GM12878 (cell line): ENCODE data around the gene ATIC. TPM values are rescaled to one million over a fixed set of nuclear protein-coding genes. Genes with fewer than 3 reads are reported as not detected.

Source experiments
- ATAC-seq: fragments of 200-7000 bp; cut with Tn5 transposase; 3 replicates; pipeline ENCODE4 v1.9.1; 2020; ENCODE audit warnings: mild to moderate bottlenecking, moderate library complexity
- BruUV-seq: library from RNA; stranded (reverse); fragments of 400-500 nt; replicated peaks from 2 replicates; lab custom pipeline; 2021; lab: Mats Ljungman, UMichigan
- CTCF ChIA-PET: fragments of 300-600 bp; sonication (Branson Sonifier 250); formaldehyde crosslinking; extraction: SDS; loops from one replicate; lab custom pipeline; 2021; ENCODE audit warnings: inconsistent platforms; lab: Yijun Ruan, JAX
- POLR2A ChIA-PET: fragments of 350-600 bp; formaldehyde crosslinking; extraction: SDS; loops from one replicate; lab custom pipeline; 2021; ENCODE audit warnings: inconsistent platforms; lab: Charles Lee
- RAD21 ChIA-PET: fragments of 300-600 bp; sonication (Branson Sonifier 250); formaldehyde crosslinking; loops from one replicate; lab custom pipeline; 2023; ENCODE audit warnings: antibody characterized with exemption; ENCODE audit not compliant: unreplicated experiment; lab: Charles Lee
- SMC1A ChIA-PET: fragments of 300-600 bp; sonication (Branson Sonifier 250); formaldehyde crosslinking; loops from one replicate; lab custom pipeline; 2023; ENCODE audit not compliant: unreplicated experiment, uncharacterized antibody; lab: Charles Lee
- DNase-seq: peaks from one replicate; pipeline ENCODE4 v3.0.0-alpha.2; 2011; ENCODE audit warnings: low read depth, low spot score
- FAIRE-seq: peaks from 3 replicates; lab custom pipeline; 2011; peaks lifted over from hg19 to GRCh38; lab: Jason Lieb, UNC
- H2AFZ ChIP-seq: 2 replicates; pipeline ENCODE4 v1.6.0; 2011; ENCODE audit warnings: low read depth, low read length, control low read depth; ENCODE audit not compliant: control insufficient read depth
- H3K27ac ChIP-seq: 2 replicates; pipeline ENCODE4 v1.5.1; 2011; ENCODE audit warnings: control low read depth; ENCODE audit not compliant: control insufficient read depth, insufficient read depth
- H3K27me3 ChIP-seq, 2 experiments: replicated peaks in 1 of 2; 2 replicates each; pipeline versions ENCODE4 v1.6.0 to v1.6.1; 2011; ENCODE audit warnings: low read length in 1 of 2; ENCODE audit not compliant: control insufficient read depth in 2 of 2, insufficient read depth in 2 of 2
- H3K36me3 ChIP-seq, 2 experiments: 2 replicates each; pipeline ENCODE4 v1.5.1; 2011; ENCODE audit warnings: low read length in 1 of 2; ENCODE audit not compliant: control insufficient read depth in 2 of 2, insufficient read depth in 2 of 2
- H3K4me1 ChIP-seq: 2 replicates; pipeline ENCODE4 v1.6.1; 2011; ENCODE audit warnings: mild to moderate bottlenecking, low read length, moderate library complexity, mixed read lengths; ENCODE audit not compliant: control insufficient read depth, insufficient read depth
- H3K4me2 ChIP-seq: 2 replicates; pipeline ENCODE4 v1.6.0; 2011; ENCODE audit warnings: control low read depth; ENCODE audit not compliant: control insufficient read depth, insufficient read depth
- H3K4me3 ChIP-seq: fragments of 200-600 bp; sonication (generic); 2 replicates; pipeline ENCODE4 v1.5.1; 2016
- H3K79me2 ChIP-seq: 2 replicates; pipeline ENCODE4 v1.6.0; 2011; ENCODE audit warnings: low read length; ENCODE audit not compliant: control insufficient read depth, insufficient read depth
- H3K9ac ChIP-seq: 2 replicates; pipeline ENCODE4 v1.8.0; 2011; ENCODE audit warnings: low read length, control low read depth, mixed read lengths; ENCODE audit not compliant: control insufficient read depth, insufficient read depth
- H3K9me3 ChIP-seq: replicated peaks from 3 replicates; pipeline ENCODE4 v1.5.1; 2011; ENCODE audit warnings: mild to moderate bottlenecking, low read length; ENCODE audit not compliant: control insufficient read depth, insufficient read depth
- H4K20me1 ChIP-seq: 2 replicates; pipeline ENCODE4 v1.6.0; 2011; ENCODE audit not compliant: control insufficient read depth, insufficient read depth
- BCL11A ChIP-seq: IDR thresholded peaks from 2 replicates; pipeline ENCODE4 v1.6.1; 2011; ENCODE audit warnings: low read depth, low read length
- BCL3 ChIP-seq: IDR thresholded peaks from 2 replicates; pipeline ENCODE4 v1.6.1; 2011; ENCODE audit warnings: borderline replicate concordance, low read depth, mild to moderate bottlenecking, moderate library complexity, low read length; ENCODE audit not compliant: insufficient read depth, poor library complexity, severe bottlenecking
- BHLHE40 ChIP-seq, 2 experiments: fragments of 450-650 bp in 1 of 2; IDR thresholded peaks; 2 replicates each; pipeline ENCODE4 v1.6.1; 2011 to 2017; ENCODE audit warnings: low read depth in 2 of 2, borderline replicate concordance in 1 of 2, improper control_type of control experiment in 1 of 2, low read length in 1 of 2, mild to moderate bottlenecking in 1 of 2
- CREM ChIP-seq: IDR thresholded peaks from 2 replicates; pipeline ENCODE4 v1.6.1; 2014; ENCODE audit warnings: antibody characterized with exemption, low read depth
- EP300 ChIP-seq, 2 experiments: fragments of 150-350 bp in 1 of 2; IDR thresholded peaks; 2 replicates each; pipeline ENCODE4 v1.6.1; 2011 to 2012; ENCODE audit warnings: low read depth in 2 of 2, low read length in 2 of 2, borderline replicate concordance in 1 of 2, improper control_type of control experiment in 1 of 2, inconsistent platforms in 1 of 2; ENCODE audit not compliant: control insufficient read depth in 1 of 2
- HDAC6 ChIP-seq: fragments of 200-600 bp; sonication (generic); IDR thresholded peaks from one replicate; pipeline ENCODE4 v1.8.0; 2017; ENCODE audit warnings: antibody characterized with exemption; ENCODE audit not compliant: unreplicated experiment
- IKZF1 ChIP-seq: fragments of 450-650 bp; conservative IDR thresholded peaks from 2 replicates; pipeline ENCODE4 v1.6.1; 2017; ENCODE audit warnings: antibody characterized with exemption, mild to moderate bottlenecking
- IRF5 ChIP-seq: fragments of 450-650 bp; IDR thresholded peaks from 2 replicates; pipeline ENCODE4 v1.6.1; 2017; ENCODE audit warnings: borderline replicate concordance
- NKRF ChIP-seq: fragments of 450-650 bp; conservative IDR thresholded peaks from 2 replicates; pipeline ENCODE4 v1.6.1; 2017; ENCODE audit warnings: mild to moderate bottlenecking, moderate library complexity
- SMAD5 ChIP-seq: IDR thresholded peaks from 2 replicates; pipeline ENCODE4 v1.6.1; 2016; ENCODE audit warnings: antibody characterized with exemption, low read depth
- SRF ChIP-seq, 2 experiments: IDR thresholded peaks; 2 replicates each; pipeline ENCODE4 v1.6.1; 2011; ENCODE audit warnings: low read depth in 2 of 2, low read length in 2 of 2, mild to moderate bottlenecking in 1 of 2, moderate library complexity in 1 of 2
- TCF7 ChIP-seq: IDR thresholded peaks from 2 replicates; pipeline ENCODE4 v1.6.1; 2014; ENCODE audit warnings: antibody characterized with exemption, borderline replicate concordance
- ZNF687 ChIP-seq: fragments of 450-650 bp; IDR thresholded peaks from 2 replicates; pipeline ENCODE4 v1.6.1; 2017; ENCODE audit warnings: mild to moderate bottlenecking, moderate library complexity
- WGBS: methylation state at CpG from one replicate; pipeline ENCODE4 v1.1.6; 2016; ENCODE audit warnings: low lambda C conversion rate; ENCODE audit not compliant: insufficient replicate concordance, insufficient coverage; ENCODE audit errors: missing lambda C conversion rate; 5-methylcytosine and 5-hydroxymethylcytosine counted together
- in situ Hi-C: fragments of 300-500 bp; cut with MboI; formaldehyde crosslinking; loops from 9 replicates; pipeline ENCODE4 v1.14.3; 2018; ENCODE audit warnings: mixed read lengths
- intact Hi-C: fragments of 100-400 bp; cut with micrococcal nuclease; formaldehyde crosslinking; loops from one replicate; pipeline ENCODE4 v1.14.2; 2022; ENCODE audit not compliant: unreplicated experiment
- polyA plus RNA-seq, 11 experiments: library from polyadenylated mRNA; depleted of rRNA in 4 of 11; unstranded in 6 of 11; stranded (reverse) in 5 of 11; fragments of >200 nt; fragmentation: Nextera tagmentation in 4 of 11; fragmentation: Illumina TruSeq in 1 of 11; extraction: Ambion mirVana in 4 of 11; extraction: Trizol in 1 of 11; gene quantifications; 1 replicate in 1 of 11; 2 replicates in 10 of 11; pipeline versions ENCODE4 v1.2.1 to v1.2.3, GENCODE V29; 2011 to 2016; ENCODE audit warnings: inconsistent platforms in 2 of 11, missing spikeins in 2 of 11, low read depth in 1 of 11
- total RNA-seq, 4 experiments: library from RNA; depleted of rRNA in 3 of 4; stranded (reverse); fragments of >200 nt in 3 of 4; fragmentation: Illumina TruSeq in 1 of 4; extraction: Trizol in 1 of 4; gene quantifications; 2 replicates each; pipeline versions ENCODE4 v1.2.1 to v1.2.3, GENCODE V29; 2013 to 2021

The ATIC gene
- total and polyA plus RNA-seq, 10 of the 15 experiments (the other 5 are each of a cell fraction or from before 2014, with no cell fraction given): 45.1 to 518 (median 306) TPM

- WGBS: 95% methylated on average over 8 of the region's 8 CpGs
- in situ Hi-C loops (no loop called here), intact Hi-C loops (loop anchor here (1.0 kb wide), 1 partner anchor 27 kb away; no protein-coding TSS in a partner anchor)
- DNase-seq: no peak
- no TSS peak for BruUV-seq
- no peak overlapping the region for H3K27ac ChIP-seq
- H3K79me2 ChIP-seq: no peaks in the 10 kb centered on the region
- H3K9ac ChIP-seq: no peak overlapping the region
- H4K20me1 ChIP-seq: no peaks in the 10 kb centered on the region
- no peaks in the 10 kb centered on the region for H3K9me3 ChIP-seq
- RAD21 ChIA-PET: no interaction called here
- no peak overlapping the region for H2AFZ ChIP-seq
- CTCF ChIA-PET: interaction anchor here (0.9 to 1.1 kb wide), 2 partner anchors 11 to 114 kb away, joined by 3 to 4 read pairs; no protein-coding TSS in a partner anchor
- POLR2A ChIA-PET: interaction anchor here (0.6 kb wide), 1 partner anchor 588 kb away, joined by 3 read pairs; no protein-coding TSS in a partner anchor
- TF ChIP-seq NKRF (no peak), BCL3 (no peak), TCF7 (no peak), SMAD5 (no peak), IRF5 (no peak), SRF (IDR thresholded peaks at IDR 0.05; ENCODE audit: low read depth in 2 of 2, low read length in 2 of 2) (no peak), IKZF1 (no peak), EP300 (IDR thresholded peaks at IDR 0.05; ENCODE audit: borderline replicate concordance in 1 of 2, control insufficient read depth in 1 of 2, low read depth in 2 of 2, low read length in 2 of 2) (no peak), BHLHE40 (IDR thresholded peaks at IDR 0.05; ENCODE audit: borderline replicate concordance in 1 of 2, low read depth in 2 of 2, low read length in 1 of 2) (no peak), ZNF687 (no peak), BCL11A (no peak), HDAC6 (no peak), CREM (no peak)
- TF ChIP-seq, all 136 proteins: peak for 0
- ATAC-seq (no peak), FAIRE-seq (no peak)
- H3K4me3 ChIP-seq: no peak overlapping the region
- H3K4me2 ChIP-seq: no peak overlapping the region
- H3K36me3 ChIP-seq: no peaks in the 10 kb centered on the region
- no peaks in the 10 kb centered on the region for H3K4me1 ChIP-seq
- H3K27me3 ChIP-seq: no peaks in the 10 kb centered on the region
- SMC1A ChIA-PET: interaction anchor here (1.0 kb wide), 1 partner anchor 12 kb away, joined by 3 read pairs; no protein-coding TSS in a partner anchor
Measured at GRCh38 chr2:215383652-215384279, 71.9 kb downstream of the ATIC start.
